ENCODE results near the gene E2F4. TPM values are rescaled to one million over a fixed set of nuclear protein-coding genes. Genes with fewer than 3 reads are reported as not detected.

Gene E2F4
- total RNA-seq, 1 donor from 2014 or later = 35.3 TPM

DNA sequence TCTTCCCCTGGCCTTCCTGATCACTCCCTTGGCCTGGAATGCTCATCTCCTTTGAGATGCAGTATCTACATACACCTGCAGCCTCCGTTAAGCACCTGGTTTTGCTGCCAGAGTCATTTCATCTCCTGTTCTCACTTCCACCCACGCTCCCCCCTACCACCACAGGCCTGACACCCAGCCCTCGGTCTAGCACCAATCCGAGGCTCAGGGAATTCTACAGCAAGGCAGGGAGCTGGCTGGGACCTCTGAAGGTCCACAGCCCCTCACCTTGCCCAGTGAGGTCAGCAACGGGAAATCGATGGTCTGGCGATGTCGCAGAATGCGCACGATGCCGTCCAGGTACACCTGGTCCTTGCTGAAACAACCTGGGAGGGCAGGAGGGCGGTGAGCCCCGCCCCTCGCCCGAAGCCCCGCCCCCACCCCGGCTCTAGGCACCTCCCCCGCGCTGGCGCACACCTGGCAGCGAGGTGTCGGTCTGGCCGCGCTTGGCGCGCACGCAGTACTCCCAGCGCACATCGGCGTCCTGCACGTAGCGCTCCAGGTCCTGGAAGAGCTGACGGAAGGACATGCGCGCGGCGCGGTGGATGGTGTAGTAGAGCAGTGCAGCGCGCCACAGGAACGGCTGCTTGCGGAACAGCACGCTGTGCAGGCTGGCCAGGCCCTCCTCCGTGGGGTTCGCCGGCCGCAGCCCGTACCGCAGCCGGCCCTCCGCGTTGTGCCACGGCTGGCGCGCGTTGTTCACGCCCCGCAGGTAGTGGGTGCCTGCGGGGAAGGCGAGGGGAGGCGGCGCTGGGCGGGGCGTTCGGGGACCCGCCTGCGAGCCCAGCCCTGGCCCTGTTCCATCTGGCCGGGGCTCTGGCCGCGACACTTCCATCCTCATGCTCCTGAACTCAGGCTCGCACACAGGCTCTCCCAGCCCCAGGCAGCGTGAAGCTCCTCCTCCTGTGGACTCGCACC, 13.9 kb upstream of the E2F4 start:
- H3K9ac ChIP-seq = no peak overlapping the region
- H3K27ac ChIP-seq = no peak overlapping the region
- peaks cover 8% of the 10 kb centered on the region for H3K4me1 ChIP-seq
- peaks cover 7% of the 10 kb centered on the region for H3K79me2 ChIP-seq (ENCODE audit: low read depth)
- peaks cover 72% of the 10 kb centered on the region for H4K20me1 ChIP-seq (ENCODE audit: low read depth)
- Mint-ChIP-seq H3K27me3 (ENCODE audit: insufficient read depth, low read depth) (peaks cover 35% of the 10 kb centered on the region), H3K4me3 (peak overlapping the region; percentile 63), H3K9me3 (no peaks in the 10 kb centered on the region), H3K4me1 (peaks cover 15% of the 10 kb centered on the region), H3K27ac (no peak overlapping the region), H3K36me3 (peaks cover 4% of the 10 kb centered on the region)
- H3K4me2 ChIP-seq = peak overlapping the region; percentile 75
- H3K27me3 ChIP-seq = peaks cover 66% of the 10 kb centered on the region
- H3K4me3 ChIP-seq = peak overlapping the region; percentile 47
- peak; percentile 87 for DNase-seq (ENCODE audit: low spot score)
- peaks cover 17% of the 10 kb centered on the region for H3F3A ChIP-seq (ENCODE audit: low read depth)
- no peaks in the 10 kb centered on the region for H3K9me3 ChIP-seq (ENCODE audit: low read depth)
- no peak overlapping the region for H2AFZ ChIP-seq (replicated peaks)
- no peaks in the 10 kb centered on the region for H3K36me3 ChIP-seq
- TF ChIP-seq, protein P1, sequence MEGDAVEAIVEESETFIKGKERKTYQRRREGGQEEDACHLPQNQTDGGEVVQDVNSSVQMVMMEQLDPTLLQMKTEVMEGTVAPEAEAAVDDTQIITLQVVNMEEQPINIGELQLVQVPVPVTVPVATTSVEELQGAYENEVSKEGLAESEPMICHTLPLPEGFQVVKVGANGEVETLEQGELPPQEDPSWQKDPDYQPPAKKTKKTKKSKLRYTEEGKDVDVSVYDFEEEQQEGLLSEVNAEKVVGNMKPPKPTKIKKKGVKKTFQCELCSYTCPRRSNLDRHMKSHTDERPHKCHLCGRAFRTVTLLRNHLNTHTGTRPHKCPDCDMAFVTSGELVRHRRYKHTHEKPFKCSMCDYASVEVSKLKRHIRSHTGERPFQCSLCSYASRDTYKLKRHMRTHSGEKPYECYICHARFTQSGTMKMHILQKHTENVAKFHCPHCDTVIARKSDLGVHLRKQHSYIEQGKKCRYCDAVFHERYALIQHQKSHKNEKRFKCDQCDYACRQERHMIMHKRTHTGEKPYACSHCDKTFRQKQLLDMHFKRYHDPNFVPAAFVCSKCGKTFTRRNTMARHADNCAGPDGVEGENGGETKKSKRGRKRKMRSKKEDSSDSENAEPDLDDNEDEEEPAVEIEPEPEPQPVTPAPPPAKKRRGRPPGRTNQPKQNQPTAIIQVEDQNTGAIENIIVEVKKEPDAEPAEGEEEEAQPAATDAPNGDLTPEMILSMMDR (IDR thresholded peaks at IDR 0.05) = peak; percentile 10
- TF ChIP-seq EZH2phosphoT487 (IDR thresholded peaks at IDR 0.05) = peak; percentile 47
- peak; percentile 73 for TF ChIP-seq EZH2 (IDR thresholded peaks at IDR 0.05)

DNA sequence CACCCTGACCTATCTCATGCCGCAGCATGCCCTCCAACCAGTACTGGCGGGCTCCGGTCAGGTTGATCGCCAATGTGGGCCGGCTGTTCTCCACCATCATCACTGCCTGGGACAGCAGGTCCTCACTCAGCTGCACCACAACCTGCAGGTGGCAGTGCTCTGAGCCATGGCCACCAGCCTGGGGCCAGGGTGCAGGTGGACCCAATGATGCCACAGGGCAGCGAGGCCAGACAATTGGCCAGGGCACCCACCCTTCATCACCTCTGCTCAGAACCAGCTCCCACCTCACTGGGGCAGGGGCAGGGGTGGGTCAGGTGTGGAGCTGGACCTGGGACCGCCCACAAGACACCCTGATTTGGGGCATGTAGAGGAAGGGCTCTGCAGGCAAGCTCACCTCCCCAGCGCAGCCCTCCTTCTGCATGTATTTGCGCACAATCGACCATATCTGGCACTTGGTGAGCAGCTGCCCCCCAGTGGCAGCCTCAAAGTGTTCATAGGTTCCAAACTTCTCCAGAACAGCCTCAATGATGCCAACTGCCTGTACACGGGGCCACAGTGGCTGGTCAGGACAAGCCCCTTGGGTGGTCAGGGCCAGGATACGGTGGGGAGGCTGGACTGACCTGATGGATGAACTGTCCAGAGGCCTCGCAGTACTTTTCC, 12.4 kb upstream of the E2F4 start:
- Mint-ChIP-seq H3K4me3 (no peak overlapping the region), H3K9me3 (no peaks in the 10 kb centered on the region), H3K36me3 (peaks cover 4% of the 10 kb centered on the region), H3K27me3 (ENCODE audit: insufficient read depth, low read depth) (peaks cover 24% of the 10 kb centered on the region), H3K27ac (no peak overlapping the region), H3K4me1 (peaks cover 5% of the 10 kb centered on the region)
- Histone ChIP-seq H3K4me2 (no peak overlapping the region), H3K79me2 (ENCODE audit: low read depth) (peaks cover 11% of the 10 kb centered on the region), H3K36me3 (no peaks in the 10 kb centered on the region), H3K27ac (no peak overlapping the region), H3F3A (ENCODE audit: low read depth) (peaks cover 10% of the 10 kb centered on the region), H3K4me3 (no peak overlapping the region), H4K20me1 (ENCODE audit: low read depth) (peaks cover 61% of the 10 kb centered on the region), H3K4me1 (peaks cover 9% of the 10 kb centered on the region), H3K9ac (no peak overlapping the region), H3K9me3 (ENCODE audit: low read depth) (no peaks in the 10 kb centered on the region), H3K27me3 (peaks cover 57% of the 10 kb centered on the region), H2AFZ (replicated peaks) (no peak overlapping the region)
- no peak for TF ChIP-seq EZH2 (IDR thresholded peaks at IDR 0.05)
- TF ChIP-seq, protein P1 (IDR thresholded peaks at IDR 0.05) = peak; percentile 12
- TF ChIP-seq EZH2phosphoT487 (IDR thresholded peaks at IDR 0.05) = no peak
- no peak for DNase-seq (ENCODE audit: low spot score)

DNA sequence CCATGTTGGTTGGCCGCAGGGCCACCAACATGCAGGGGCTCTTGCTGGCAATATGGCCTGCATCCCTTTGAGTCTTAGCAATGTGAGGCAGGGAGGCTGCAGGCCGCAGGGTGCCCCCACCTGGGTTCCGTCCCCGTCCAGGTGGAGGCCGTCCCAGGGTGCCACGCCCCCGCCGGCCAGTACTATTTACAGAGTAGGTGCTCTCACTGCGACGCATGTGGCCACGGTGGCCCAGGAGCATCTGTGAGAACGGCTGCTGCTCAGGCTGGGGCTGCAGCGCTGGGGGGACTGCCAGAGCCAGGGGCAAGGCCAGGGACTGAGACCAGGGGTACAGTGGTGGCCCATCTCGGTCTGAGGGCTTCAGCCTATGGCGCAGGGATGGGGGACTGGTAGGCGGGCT, 11.8 kb upstream of the E2F4 start:
- no peaks in the 10 kb centered on the region for H3K9me3 Mint-ChIP-seq
- no peak for TF ChIP-seq EZH2phosphoT487 (IDR thresholded peaks at IDR 0.05)
- no peak for TF ChIP-seq EZH2 (IDR thresholded peaks at IDR 0.05)
- TF ChIP-seq, protein P1 (IDR thresholded peaks at IDR 0.05) = no peak
- peaks cover 57% of the 10 kb centered on the region for H3K27me3 ChIP-seq
- no peak overlapping the region for H3K4me3 ChIP-seq
- H3F3A ChIP-seq (ENCODE audit: low read depth) = peaks cover 15% of the 10 kb centered on the region
- H2AFZ ChIP-seq (replicated peaks) = no peak overlapping the region
- H4K20me1 ChIP-seq (ENCODE audit: low read depth) = peaks cover 61% of the 10 kb centered on the region
- H3K9ac ChIP-seq = no peak overlapping the region
- H3K4me2 ChIP-seq = no peak overlapping the region
- H3K4me1 Mint-ChIP-seq = peaks cover 7% of the 10 kb centered on the region
- no peak overlapping the region for H3K27ac Mint-ChIP-seq
- H3K79me2 ChIP-seq (ENCODE audit: low read depth) = peaks cover 11% of the 10 kb centered on the region
- peaks cover 4% of the 10 kb centered on the region for H3K36me3 Mint-ChIP-seq
- H3K27me3 Mint-ChIP-seq (ENCODE audit: insufficient read depth, low read depth) = peaks cover 23% of the 10 kb centered on the region
- no peaks in the 10 kb centered on the region for H3K36me3 ChIP-seq
- H3K4me3 Mint-ChIP-seq = no peak overlapping the region
- no peak for DNase-seq (ENCODE audit: low spot score)
- H3K4me1 ChIP-seq = peaks cover 12% of the 10 kb centered on the region
- H3K9me3 ChIP-seq (ENCODE audit: low read depth) = no peaks in the 10 kb centered on the region
- no peak overlapping the region for H3K27ac ChIP-seq

All from neural progenitor cell (in vitro differentiated cells).